HEK293 (cell line): ENCODE data around the gene SSU72.
"Not testable (repeated sequence)": the region's sequence is repeated elsewhere in the genome, so short reads cannot be mapped to it uniquely, and the experiment has no call there.

Experiments
- CTCF ChIA-PET: fragments of 350-600 bp; formaldehyde crosslinking; extraction: SDS; loops from one replicate; lab custom pipeline; 2021; ENCODE audit warnings: antibody characterized with exemption; lab: Yijun Ruan, JAX
- POLR2A ChIA-PET: fragments of 300-600 bp; formaldehyde crosslinking; extraction: SDS; loops from one replicate; lab custom pipeline; 2020; ENCODE audit warnings: antibody characterized with exemption, inconsistent platforms; lab: Yijun Ruan, JAX
- H3K27ac ChIP-seq: fragments of 200-500 bp; sonication (Bioruptor generic); 2 replicates; pipeline ENCODE4 v1.5.1; 2014; ENCODE audit warnings: low read depth, low read length, control low read depth, inconsistent platforms; ENCODE audit errors: extremely low read depth
- H3K36me3 ChIP-seq, 2 experiments: fragments of 200-500 bp in 1 of 2; sonication (Bioruptor generic) in 1 of 2; 1 replicate in 1 of 2; 2 replicates in 1 of 2; pipeline ENCODE4 v1.5.1; 2014 to 2017; ENCODE audit warnings: inconsistent platforms in 2 of 2, low read length in 2 of 2; ENCODE audit not compliant: control insufficient read depth in 2 of 2, insufficient read depth in 1 of 2
- H3K4me1 ChIP-seq: fragments of 200-500 bp; sonication (Bioruptor generic); 2 replicates; pipeline ENCODE4 v1.5.1; 2014; ENCODE audit warnings: mild to moderate bottlenecking, low read length, inconsistent platforms; ENCODE audit not compliant: control insufficient read depth, insufficient read depth
- H3K4me3 ChIP-seq: 2 replicates; pipeline ENCODE4 v1.5.1; 2011; ENCODE audit warnings: low read depth, mild to moderate bottlenecking, control low read depth, low read length, moderate library complexity
- H3K9me3 ChIP-seq: fragments of 200-500 bp; sonication (Bioruptor generic); 2 replicates; pipeline ENCODE4 v1.5.1; 2014; ENCODE audit warnings: low read depth, low read length, inconsistent platforms; ENCODE audit not compliant: control insufficient read depth, insufficient read depth
- BCL11B ChIP-seq: fragments of 450-650 bp; formaldehyde crosslinking; IDR thresholded peaks from 2 replicates; pipeline ENCODE4 v1.5.1; 2016; ENCODE audit warnings: low read depth, missing biosample characterization, missing genetic modification characterization
- FEZF1 ChIP-seq: fragments of 450-650 bp; formaldehyde crosslinking; IDR thresholded peaks from 2 replicates; pipeline ENCODE4 v1.5.1; 2016; ENCODE audit warnings: missing biosample characterization, missing genetic modification characterization
- GFI1B ChIP-seq: fragments of 450-650 bp; formaldehyde crosslinking; IDR thresholded peaks from 2 replicates; pipeline ENCODE4 v1.5.1; 2016; ENCODE audit warnings: missing biosample characterization, missing genetic modification characterization
- YY2 ChIP-seq: fragments of 450-650 bp; formaldehyde crosslinking; IDR thresholded peaks from 2 replicates; pipeline ENCODE4 v1.5.1; 2016; ENCODE audit warnings: missing biosample characterization, missing genetic modification characterization
- ZBTB20 ChIP-seq: fragments of 450-650 bp; formaldehyde crosslinking; IDR thresholded peaks from 2 replicates; pipeline ENCODE4 v1.5.1; 2016; ENCODE audit warnings: missing biosample characterization, missing genetic modification characterization
- ZBTB8A ChIP-seq: fragments of 450-650 bp; formaldehyde crosslinking; IDR thresholded peaks from 2 replicates; pipeline ENCODE4 v1.5.1; 2016; ENCODE audit warnings: missing biosample characterization, missing genetic modification characterization
- ZEB2 ChIP-seq: fragments of 450-650 bp; formaldehyde crosslinking; IDR thresholded peaks from 2 replicates; pipeline ENCODE4 v1.5.1; 2016; ENCODE audit warnings: missing biosample characterization, missing genetic modification characterization
- ZIC2 ChIP-seq: fragments of 450-650 bp; formaldehyde crosslinking; IDR thresholded peaks from 2 replicates; pipeline ENCODE4 v1.5.1; 2016; ENCODE audit warnings: missing biosample characterization, missing genetic modification characterization
- ZNF10 ChIP-seq: fragments of 450-650 bp; formaldehyde crosslinking; IDR thresholded peaks from 2 replicates; pipeline ENCODE4 v1.5.1; 2017; ENCODE audit warnings: missing biosample characterization, missing genetic modification characterization
- ZNF132 ChIP-seq: fragments of 450-650 bp; formaldehyde crosslinking; IDR thresholded peaks from 2 replicates; pipeline ENCODE4 v1.5.1; 2017; ENCODE audit warnings: missing biosample characterization, missing genetic modification characterization, borderline replicate concordance
- ZNF133 ChIP-seq: fragments of 450-650 bp; formaldehyde crosslinking; IDR thresholded peaks from 2 replicates; pipeline ENCODE4 v1.5.1; 2016; ENCODE audit warnings: missing biosample characterization, missing genetic modification characterization
- ZNF155 ChIP-seq: fragments of 450-650 bp; formaldehyde crosslinking; IDR thresholded peaks from 2 replicates; pipeline ENCODE4 v1.5.1; 2016; ENCODE audit warnings: missing biosample characterization, missing genetic modification characterization
- ZNF202 ChIP-seq: fragments of 450-650 bp; formaldehyde crosslinking; IDR thresholded peaks from 2 replicates; pipeline ENCODE4 v1.5.1; 2016; ENCODE audit warnings: missing biosample characterization, missing genetic modification characterization, borderline replicate concordance
- ZNF324 ChIP-seq: fragments of 450-650 bp; formaldehyde crosslinking; IDR thresholded peaks from 2 replicates; pipeline ENCODE4 v1.5.1; 2016; ENCODE audit warnings: missing biosample characterization, missing genetic modification characterization
- ZNF561 ChIP-seq: fragments of 450-650 bp; IDR thresholded peaks from 2 replicates; pipeline ENCODE4 v1.5.1; 2018; ENCODE audit warnings: missing biosample characterization, missing genetic modification characterization, borderline replicate concordance
- ZNF792 ChIP-seq: fragments of 450-650 bp; formaldehyde crosslinking; IDR thresholded peaks from 2 replicates; pipeline ENCODE4 v1.5.1; 2016; ENCODE audit warnings: missing biosample characterization, missing genetic modification characterization
- ZSCAN16 ChIP-seq: fragments of 450-650 bp; formaldehyde crosslinking; IDR thresholded peaks from 2 replicates; pipeline ENCODE4 v1.5.1; 2016; ENCODE audit warnings: missing biosample characterization, missing genetic modification characterization
- TF ChIP-seq, protein P1 (sequence below): fragments of 450-650 bp; formaldehyde crosslinking; IDR thresholded peaks from 2 replicates; pipeline ENCODE4 v1.5.1; 2016; ENCODE audit warnings: missing biosample characterization, missing genetic modification characterization
- TF ChIP-seq, protein P2 (sequence below): sonication (generic); formaldehyde crosslinking; IDR thresholded peaks from 2 replicates; pipeline ENCODE4 v1.8.1; 2022; ENCODE audit warnings: mild to moderate bottlenecking, moderate library complexity, missing genetic modification reagents

SSU72 gene

DNA sequence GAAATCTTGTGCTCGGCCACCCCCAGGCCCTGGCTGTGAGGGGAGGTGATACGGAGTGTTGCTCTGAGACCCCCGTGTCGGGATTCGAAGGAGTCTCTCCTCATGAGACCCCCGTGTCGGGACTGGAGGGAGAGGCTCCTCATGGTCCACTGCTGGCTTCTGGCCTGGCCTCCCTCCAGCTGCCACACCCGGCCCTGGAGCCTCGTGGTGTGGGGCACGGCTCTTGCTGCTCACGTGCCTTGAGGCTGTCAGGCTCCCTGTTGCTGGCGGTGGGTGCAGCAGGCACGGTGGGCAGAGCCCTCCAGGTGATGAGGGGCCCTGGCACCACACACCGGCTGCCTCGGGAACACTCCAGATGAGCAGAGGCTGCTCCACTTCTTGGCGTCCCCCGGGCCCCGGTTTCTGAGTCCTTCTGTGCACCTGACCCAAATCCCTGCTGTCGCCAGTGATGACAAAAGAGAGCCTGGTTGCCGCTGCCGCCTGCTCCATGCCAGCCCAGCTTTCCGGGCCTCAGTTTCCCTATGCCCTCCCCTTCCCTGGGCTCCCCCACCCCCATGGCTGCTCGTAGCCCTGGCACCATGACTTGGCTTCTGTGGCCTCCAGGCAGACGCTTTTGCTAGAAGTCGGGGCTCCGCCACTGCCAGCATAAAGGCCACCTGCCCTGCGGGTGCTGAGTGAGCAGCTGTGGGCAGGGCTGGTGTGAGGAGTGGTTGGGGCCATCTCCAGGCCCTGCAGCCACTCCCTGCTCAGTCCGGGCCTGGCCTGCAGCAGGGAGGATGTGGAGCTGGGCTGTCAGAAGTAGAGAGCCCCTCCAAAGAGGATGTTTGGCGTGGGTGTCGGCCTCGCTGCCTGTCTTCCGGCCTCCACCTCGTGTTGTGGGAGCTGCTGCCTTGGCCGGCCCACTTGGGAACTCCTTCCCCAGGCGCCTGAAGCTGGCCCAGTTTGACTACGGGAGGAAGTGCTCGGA, 46.1 kb downstream of the SSU72 start (continued):
- TF ChIP-seq ZBTB20 (tag by site-specific recombination), result no peak
- TF ChIP-seq ZNF561 (tag by site-specific recombination), result no peak
- no peak for TF ChIP-seq ZNF324 (tag by site-specific recombination)
- TF ChIP-seq GFI1B (tag by site-specific recombination), result no peak

DNA sequence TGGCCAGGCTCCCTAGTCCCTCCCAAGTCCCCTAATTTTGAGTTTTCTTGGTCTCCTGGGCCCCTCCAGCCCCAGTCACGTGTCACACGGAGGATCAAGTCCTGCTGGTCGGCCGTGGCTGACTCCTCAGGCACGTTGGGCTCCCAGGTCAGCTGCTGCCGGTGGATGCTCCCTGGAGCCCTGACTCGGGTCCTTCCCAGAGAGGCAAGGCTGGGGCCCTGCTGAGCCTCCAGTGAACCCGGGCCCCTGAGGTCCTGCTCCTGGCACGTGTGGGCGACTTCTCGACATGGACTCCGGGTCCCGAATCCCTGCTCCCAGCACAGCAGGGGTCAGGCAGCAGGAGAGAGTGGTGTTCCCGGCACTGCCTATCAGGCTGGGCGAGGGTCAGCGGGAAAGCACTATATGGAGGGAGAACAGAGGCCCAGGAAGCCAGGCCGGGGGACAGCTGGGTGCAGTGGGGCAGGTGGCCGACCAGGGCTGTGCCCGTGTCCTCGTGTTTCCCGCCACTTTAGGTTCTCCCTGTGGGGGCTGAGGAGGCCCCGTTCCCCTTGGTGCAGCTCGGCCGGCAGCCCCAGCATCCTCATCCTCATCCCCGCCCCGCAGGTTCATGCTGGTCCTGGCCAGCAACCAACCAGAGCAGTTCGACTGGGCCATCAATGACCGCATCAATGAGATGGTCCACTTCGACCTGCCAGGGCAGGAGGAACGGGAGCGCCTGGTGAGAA, 47.4 kb downstream of the SSU72 start:
- H3K27ac ChIP-seq, result no peak overlapping the region
- TF ChIP-seq BCL11B (tag by site-specific recombination) (no peak), ZNF132 (no peak), ZSCAN16 (no peak), ZNF792 (tag by site-specific recombination) (no peak), ZIC2 (tag by site-specific recombination) (no peak), ZNF133 (tag by site-specific recombination) (no peak), FEZF1 (no peak), ZNF155 (tag by site-specific recombination) (no peak), ZBTB8A (tag by site-specific recombination) (no peak), ZNF10 (tag by site-specific recombination) (no peak), YY2 (tag by site-specific recombination) (no peak), ZNF202 (tag by site-specific recombination) (no peak), ZEB2 (no peak)
- TF ChIP-seq, protein P1, sequence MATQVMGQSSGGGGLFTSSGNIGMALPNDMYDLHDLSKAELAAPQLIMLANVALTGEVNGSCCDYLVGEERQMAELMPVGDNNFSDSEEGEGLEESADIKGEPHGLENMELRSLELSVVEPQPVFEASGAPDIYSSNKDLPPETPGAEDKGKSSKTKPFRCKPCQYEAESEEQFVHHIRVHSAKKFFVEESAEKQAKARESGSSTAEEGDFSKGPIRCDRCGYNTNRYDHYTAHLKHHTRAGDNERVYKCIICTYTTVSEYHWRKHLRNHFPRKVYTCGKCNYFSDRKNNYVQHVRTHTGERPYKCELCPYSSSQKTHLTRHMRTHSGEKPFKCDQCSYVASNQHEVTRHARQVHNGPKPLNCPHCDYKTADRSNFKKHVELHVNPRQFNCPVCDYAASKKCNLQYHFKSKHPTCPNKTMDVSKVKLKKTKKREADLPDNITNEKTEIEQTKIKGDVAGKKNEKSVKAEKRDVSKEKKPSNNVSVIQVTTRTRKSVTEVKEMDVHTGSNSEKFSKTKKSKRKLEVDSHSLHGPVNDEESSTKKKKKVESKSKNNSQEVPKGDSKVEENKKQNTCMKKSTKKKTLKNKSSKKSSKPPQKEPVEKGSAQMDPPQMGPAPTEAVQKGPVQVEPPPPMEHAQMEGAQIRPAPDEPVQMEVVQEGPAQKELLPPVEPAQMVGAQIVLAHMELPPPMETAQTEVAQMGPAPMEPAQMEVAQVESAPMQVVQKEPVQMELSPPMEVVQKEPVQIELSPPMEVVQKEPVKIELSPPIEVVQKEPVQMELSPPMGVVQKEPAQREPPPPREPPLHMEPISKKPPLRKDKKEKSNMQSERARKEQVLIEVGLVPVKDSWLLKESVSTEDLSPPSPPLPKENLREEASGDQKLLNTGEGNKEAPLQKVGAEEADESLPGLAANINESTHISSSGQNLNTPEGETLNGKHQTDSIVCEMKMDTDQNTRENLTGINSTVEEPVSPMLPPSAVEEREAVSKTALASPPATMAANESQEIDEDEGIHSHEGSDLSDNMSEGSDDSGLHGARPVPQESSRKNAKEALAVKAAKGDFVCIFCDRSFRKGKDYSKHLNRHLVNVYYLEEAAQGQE (tag by site-specific recombination), result no peak
- TF ChIP-seq, protein P2, sequence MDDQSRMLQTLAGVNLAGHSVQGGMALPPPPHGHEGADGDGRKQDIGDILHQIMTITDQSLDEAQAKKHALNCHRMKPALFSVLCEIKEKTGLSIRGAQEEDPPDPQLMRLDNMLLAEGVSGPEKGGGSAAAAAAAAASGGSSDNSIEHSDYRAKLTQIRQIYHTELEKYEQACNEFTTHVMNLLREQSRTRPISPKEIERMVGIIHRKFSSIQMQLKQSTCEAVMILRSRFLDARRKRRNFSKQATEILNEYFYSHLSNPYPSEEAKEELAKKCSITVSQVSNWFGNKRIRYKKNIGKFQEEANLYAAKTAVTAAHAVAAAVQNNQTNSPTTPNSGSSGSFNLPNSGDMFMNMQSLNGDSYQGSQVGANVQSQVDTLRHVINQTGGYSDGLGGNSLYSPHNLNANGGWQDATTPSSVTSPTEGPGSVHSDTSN (CRISPR knock-in tag), result no peak
- H3K9me3 ChIP-seq, result no peaks in the 10 kb centered on the region
- no peaks in the 10 kb centered on the region for H3K4me1 ChIP-seq
- no peak overlapping the region for H3K4me3 ChIP-seq
- ChIA-PET CTCF (interaction anchor here (0.6 kb wide), 2 partner anchors 27 to 129 kb away, joined by 3 to 4 read pairs; no protein-coding TSS in a partner anchor), POLR2A (no interaction called here)
- H3K36me3 ChIP-seq, result peaks cover 7 to 77% of the 10 kb centered on the region in 2 experiments; a peak in 2 of 3 replicates

DNA sequence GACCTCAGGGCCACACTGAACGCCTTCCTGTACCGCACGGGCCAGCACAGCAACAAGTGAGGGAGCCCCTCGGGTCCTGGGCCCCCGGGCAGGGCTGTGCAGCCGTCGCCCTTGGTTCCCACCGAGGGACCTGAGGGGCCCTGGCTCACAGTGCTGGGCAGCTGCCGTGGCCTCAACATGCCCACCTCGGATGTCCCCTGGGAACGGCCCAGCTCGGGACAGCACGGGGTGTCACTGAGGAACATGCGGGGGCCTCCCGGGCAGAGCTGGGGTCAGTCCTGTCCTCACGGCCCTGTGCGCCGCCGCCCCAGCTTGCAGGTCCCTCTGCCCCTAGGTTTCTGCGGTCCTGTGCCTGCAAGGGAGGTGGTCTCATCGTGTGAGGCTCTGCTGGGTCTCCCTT, 48.2 kb downstream of the SSU72 start:
- H3K9me3 ChIP-seq, H3K4me1 ChIP-seq, H3K27ac ChIP-seq, POLR2A ChIA-PET, H3K4me3 ChIP-seq: not testable (repeated sequence)
- CTCF ChIA-PET, result interaction anchor here (0.6 kb wide), 2 partner anchors 26 to 128 kb away, joined by 3 to 4 read pairs; no protein-coding TSS in a partner anchor
- H3K36me3 ChIP-seq, result peaks cover 11 to 78% of the 10 kb centered on the region in 2 experiments; a peak in 2 of 3 replicates

DNA sequence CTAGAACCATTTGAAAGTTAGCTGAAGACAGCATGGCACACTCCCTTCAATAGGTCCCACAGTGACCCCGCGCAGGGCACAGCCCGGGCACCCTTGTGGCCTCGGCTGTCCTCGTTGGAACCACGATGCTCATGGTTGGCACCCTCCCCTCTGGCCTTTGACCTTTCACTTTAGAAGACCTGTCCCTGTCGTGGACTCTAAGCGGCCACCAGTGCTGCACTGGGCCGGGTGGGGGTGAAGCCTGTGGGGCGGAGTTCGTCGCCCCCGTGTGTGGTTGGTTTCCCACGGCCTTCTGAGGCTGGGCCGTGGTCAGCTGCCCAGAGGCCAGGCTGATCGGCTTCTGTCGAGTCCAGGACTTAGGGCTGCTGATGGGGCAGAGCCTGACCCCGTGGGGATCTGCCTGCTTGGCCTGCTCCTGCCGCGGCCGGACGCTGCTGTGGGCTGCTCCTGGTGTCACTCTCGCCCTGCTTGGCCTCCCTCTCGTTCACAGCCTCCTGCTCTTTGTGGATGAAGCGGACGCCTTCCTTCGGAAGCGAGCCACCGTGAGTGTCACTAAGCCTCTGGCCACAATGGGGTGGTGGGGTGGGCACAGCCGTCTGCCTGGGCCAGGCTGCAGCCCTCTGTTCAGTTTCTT, 49.8 kb downstream of the SSU72 start:
- not testable (repeated sequence) for H3K27ac ChIP-seq, H3K9me3 ChIP-seq, H3K4me1 ChIP-seq

DNA sequence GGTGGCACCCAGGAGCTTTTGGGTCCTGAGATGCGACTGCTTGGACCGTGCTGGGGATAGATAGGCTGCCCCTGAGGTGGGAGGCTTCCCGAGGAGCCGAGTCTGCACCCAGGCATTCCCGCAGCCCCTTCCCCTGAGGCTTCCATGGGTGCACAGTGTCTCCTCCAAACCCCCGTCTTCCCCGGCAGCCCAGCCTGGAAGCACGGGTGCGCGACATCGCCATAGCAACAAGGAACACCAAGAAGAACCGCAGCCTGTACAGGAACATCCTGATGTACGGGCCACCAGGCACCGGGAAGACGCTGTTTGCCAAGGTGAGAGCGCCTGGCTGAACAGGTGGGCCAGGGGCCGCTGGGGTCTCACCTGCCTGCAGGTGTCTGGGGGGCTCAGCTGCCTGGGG, 51.0 kb downstream of the SSU72 start:
- CTCF ChIA-PET, H3K4me1 ChIP-seq, H3K4me3 ChIP-seq, H3K9me3 ChIP-seq, H3K27ac ChIP-seq, POLR2A ChIA-PET: not testable (repeated sequence)
- H3K36me3 ChIP-seq, result peaks cover 15 to 77% of the 10 kb centered on the region in 2 experiments; a peak in 2 of 3 replicates

More for the DNA sequence above, 49.8 kb downstream of the SSU72 start:
- peaks cover 15 to 84% of the 10 kb centered on the region in 2 experiments; a peak in 2 of 3 replicates for H3K36me3 ChIP-seq
- POLR2A ChIA-PET, CTCF ChIA-PET, H3K4me3 ChIP-seq: not testable (repeated sequence)
